Neutrophil (primary cell): ENCODE measurements around the gene ZNF710.

ENCODE experiments used
- H3K27ac ChIP-seq: fragments of 200-600 bp; sonication (generic); 2 replicates; pipeline ENCODE4 v1.5.1; 2016; ENCODE audit warnings: mild to moderate bottlenecking, moderate library complexity
- H3K27me3 ChIP-seq: fragments of 200-600 bp; sonication (generic); 2 replicates; pipeline ENCODE4 v1.6.0; 2016; ENCODE audit warnings: mild to moderate bottlenecking
- H3K36me3 ChIP-seq: fragments of 200-600 bp; sonication (generic); 2 replicates; pipeline ENCODE4 v1.5.1; 2017
- H3K4me1 ChIP-seq, 2 experiments: fragments of 200-600 bp in 1 of 2; sonication (generic) in 1 of 2; 1 replicate in 1 of 2; 2 replicates in 1 of 2; pipeline versions ENCODE4 v1.5.1 to v1.6.1; 2013 to 2016; ENCODE audit warnings: low read depth in 1 of 2, low read length in 1 of 2, mild to moderate bottlenecking in 1 of 2, moderate library complexity in 1 of 2; ENCODE audit not compliant: control insufficient read depth in 1 of 2, insufficient read depth in 1 of 2
- H3K4me3 ChIP-seq, 2 experiments: fragments of 200-600 bp in 1 of 2; sonication (generic) in 1 of 2; 1 replicate in 1 of 2; 2 replicates in 1 of 2; pipeline ENCODE4 v1.5.1; 2013 to 2016; ENCODE audit warnings: low read depth in 1 of 2, low read length in 1 of 2, mild to moderate bottlenecking in 1 of 2, moderate library complexity in 1 of 2
- H3K9me3 ChIP-seq: fragments of 200-600 bp; sonication (generic); 2 replicates; pipeline ENCODE4 v1.5.1; 2016
- TF ChIP-seq, protein P1 (sequence below): fragments of 200-600 bp; sonication (generic); IDR thresholded peaks from 2 replicates; pipeline ENCODE4 v1.5.1; 2016; ENCODE audit warnings: antibody characterized with exemption

ZNF710 gene

GRCh38 chr15:90083419-90083818 is 82.3 kb downstream of the ZNF710 start:
- Histone ChIP-seq H3K4me3 (no peak overlapping the region), H3K4me1 (peaks cover 4 to 6% of the 10 kb centered on the region in 2 experiments), H3K27me3 (no peaks in the 10 kb centered on the region), H3K9me3 (no peaks in the 10 kb centered on the region), H3K36me3 (peaks cover 59% of the 10 kb centered on the region), H3K27ac (no peak overlapping the region)
- TF ChIP-seq, protein P1, sequence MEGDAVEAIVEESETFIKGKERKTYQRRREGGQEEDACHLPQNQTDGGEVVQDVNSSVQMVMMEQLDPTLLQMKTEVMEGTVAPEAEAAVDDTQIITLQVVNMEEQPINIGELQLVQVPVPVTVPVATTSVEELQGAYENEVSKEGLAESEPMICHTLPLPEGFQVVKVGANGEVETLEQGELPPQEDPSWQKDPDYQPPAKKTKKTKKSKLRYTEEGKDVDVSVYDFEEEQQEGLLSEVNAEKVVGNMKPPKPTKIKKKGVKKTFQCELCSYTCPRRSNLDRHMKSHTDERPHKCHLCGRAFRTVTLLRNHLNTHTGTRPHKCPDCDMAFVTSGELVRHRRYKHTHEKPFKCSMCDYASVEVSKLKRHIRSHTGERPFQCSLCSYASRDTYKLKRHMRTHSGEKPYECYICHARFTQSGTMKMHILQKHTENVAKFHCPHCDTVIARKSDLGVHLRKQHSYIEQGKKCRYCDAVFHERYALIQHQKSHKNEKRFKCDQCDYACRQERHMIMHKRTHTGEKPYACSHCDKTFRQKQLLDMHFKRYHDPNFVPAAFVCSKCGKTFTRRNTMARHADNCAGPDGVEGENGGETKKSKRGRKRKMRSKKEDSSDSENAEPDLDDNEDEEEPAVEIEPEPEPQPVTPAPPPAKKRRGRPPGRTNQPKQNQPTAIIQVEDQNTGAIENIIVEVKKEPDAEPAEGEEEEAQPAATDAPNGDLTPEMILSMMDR, result no peak

DNA sequence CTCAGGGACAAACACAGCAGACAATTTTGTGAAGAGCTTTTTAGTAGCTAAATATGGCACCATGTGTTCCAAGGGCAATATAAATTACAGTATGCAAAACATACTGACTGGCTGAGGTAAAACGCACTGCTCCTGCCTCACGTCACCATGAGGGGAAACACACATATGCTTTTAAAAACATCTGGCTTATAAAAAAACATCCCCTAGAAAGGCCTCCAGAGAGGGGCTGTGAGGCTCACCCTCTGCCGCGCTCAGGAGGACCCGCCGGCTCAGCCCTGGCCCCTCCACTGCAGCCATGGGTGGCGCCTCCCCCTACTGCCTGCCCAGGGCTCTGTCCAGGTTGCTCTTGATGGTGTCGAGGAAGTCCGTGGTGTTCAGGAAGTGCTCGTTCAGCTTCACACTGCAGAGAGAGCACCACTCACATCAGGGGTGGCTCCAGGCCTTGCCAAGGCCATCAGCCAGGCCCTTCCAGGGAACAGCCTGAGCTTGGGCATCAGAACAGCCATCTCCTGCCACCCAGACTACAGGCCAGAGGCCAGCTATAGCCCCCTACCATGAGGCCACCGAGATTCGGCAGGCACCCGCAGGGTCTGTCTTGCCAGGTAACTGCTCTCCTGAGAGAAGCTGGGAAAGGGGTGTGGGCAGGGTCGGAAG is 83.0 kb downstream of the ZNF710 start:
- Histone ChIP-seq H3K36me3 (peaks cover 52% of the 10 kb centered on the region), H3K4me3 (no peak overlapping the region), H3K4me1 (peaks cover 4 to 6% of the 10 kb centered on the region in 2 experiments), H3K27ac (peak overlapping the region; percentile 29), H3K27me3 (no peaks in the 10 kb centered on the region), H3K9me3 (no peaks in the 10 kb centered on the region)
- TF ChIP-seq, protein P1, result no peak

- peak overlapping the region; percentile 56 for H3K27ac ChIP-seq
- H3K4me3 ChIP-seq, result no peak overlapping the region
- TF ChIP-seq, protein P1, result no peak
- H3K27me3 ChIP-seq, result no peaks in the 10 kb centered on the region
- H3K4me1 ChIP-seq, result peaks cover 4 to 6% of the 10 kb centered on the region in 2 experiments
- H3K36me3 ChIP-seq, result peaks cover 51% of the 10 kb centered on the region
- no peaks in the 10 kb centered on the region for H3K9me3 ChIP-seq
Observed at GRCh38 chr15:90084876-90085423, 83.8 kb downstream of the ZNF710 start.

DNA sequence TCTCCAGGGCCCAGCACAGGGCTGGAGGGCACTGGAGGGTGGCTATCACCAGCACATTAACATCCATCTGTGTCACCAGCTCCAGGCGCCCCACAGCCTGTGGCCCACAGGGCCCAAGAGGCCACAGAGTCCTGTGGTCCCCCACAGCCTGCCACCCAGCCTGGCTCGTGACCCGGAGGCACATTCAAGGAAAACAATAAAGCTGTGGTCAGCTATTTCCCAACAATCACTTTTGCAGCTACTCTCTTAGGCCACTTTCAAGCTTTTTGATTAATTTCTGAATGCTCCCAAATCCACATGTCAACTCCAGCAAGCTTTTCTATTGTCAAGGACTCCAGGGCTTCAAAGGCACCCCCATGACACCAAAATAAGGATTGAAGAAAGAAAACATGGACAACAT is 84.4 kb downstream of the ZNF710 start:
- no peaks in the 10 kb centered on the region for H3K27me3 ChIP-seq
- peak overlapping the region; percentile 56 for H3K27ac ChIP-seq
- TF ChIP-seq, protein P1, result no peak
- H3K9me3 ChIP-seq, result no peaks in the 10 kb centered on the region
- no peak overlapping the region for H3K4me3 ChIP-seq
- H3K36me3 ChIP-seq, result peaks cover 51% of the 10 kb centered on the region
- peaks cover 4 to 6% of the 10 kb centered on the region in 2 experiments for H3K4me1 ChIP-seq

DNA sequence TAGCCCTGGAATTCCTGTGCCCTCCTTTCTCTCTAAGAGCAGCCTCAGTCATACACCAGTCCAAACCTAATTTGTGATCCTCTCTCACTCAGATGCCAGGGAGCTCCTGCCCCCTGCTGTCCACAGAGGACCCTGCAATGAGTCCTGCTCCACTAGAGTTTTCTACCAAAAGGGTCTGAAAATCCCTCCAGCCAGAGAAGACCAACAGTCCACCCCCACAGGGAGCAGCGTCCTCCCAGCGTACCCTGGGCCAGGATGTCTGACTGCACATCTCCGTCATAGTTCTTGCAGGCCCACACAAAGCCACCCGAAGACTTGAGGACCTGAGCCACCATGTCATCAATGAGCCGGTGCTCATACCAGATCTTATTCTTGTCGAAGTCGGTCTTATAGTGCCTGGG is 85.7 kb downstream of the ZNF710 start:
- Histone ChIP-seq H3K4me1 (peaks cover 4 to 6% of the 10 kb centered on the region in 2 experiments), H3K27me3 (no peaks in the 10 kb centered on the region), H3K9me3 (no peaks in the 10 kb centered on the region), H3K36me3 (peaks cover 47% of the 10 kb centered on the region), H3K4me3 (no peak overlapping the region), H3K27ac (peak overlapping the region; percentile 56)
- TF ChIP-seq, protein P1, result peak; percentile 85
